H1 (cell line): ENCODE results near the gene GBA2. TPM values are rescaled to one million over a fixed set of nuclear protein-coding genes. Genes with fewer than 3 reads are reported as not detected.

Experiments used
- CTCF ChIA-PET: fragments of 300-600 bp; sonication (Branson Sonifier 250); formaldehyde crosslinking; loops from one replicate; lab custom pipeline; 2021; ENCODE audit not compliant: partially characterized antibody; lab: Charles Lee
- POLR2A ChIA-PET: fragments of 300-600 bp; sonication (Branson Sonifier 250); formaldehyde crosslinking; loops from one replicate; lab custom pipeline; 2021; ENCODE audit warnings: inconsistent platforms; ENCODE audit not compliant: partially characterized antibody; lab: Charles Lee
- DNase-seq, 2 experiments: peaks; one replicate each; pipeline versions ENCODE4 v3.0.0 to v3.0.0-alpha.2; 2010 to 2022; ENCODE audit warnings: low spot score in 2 of 2, low read depth in 1 of 2, mixed read lengths in 1 of 2
- FAIRE-seq: peaks from 2 replicates; lab custom pipeline; 2011; peaks lifted over from hg19 to GRCh38; lab: Jason Lieb, UNC
- H2AFZ ChIP-seq: 2 replicates; pipeline ENCODE4 v1.8.1; 2012; ENCODE audit warnings: low read length, inconsistent platforms
- H2AK5ac ChIP-seq: 2 replicates; pipeline ENCODE4 v1.6.1; 2013; ENCODE audit warnings: low read depth, low read length
- H2BK120ac ChIP-seq: replicated peaks from 2 replicates; pipeline ENCODE3; 2013; ENCODE audit warnings: low read depth, low read length, inconsistent platforms
- H2BK12ac ChIP-seq: 2 replicates; pipeline ENCODE4 v1.6.1; 2013; ENCODE audit warnings: low read depth, low read length
- H2BK15ac ChIP-seq: 2 replicates; pipeline ENCODE4 v1.6.1; 2013; ENCODE audit warnings: low read length
- H2BK20ac ChIP-seq: 2 replicates; pipeline ENCODE4 v1.6.1; 2013; ENCODE audit warnings: low read length
- H2BK5ac ChIP-seq: 2 replicates; pipeline ENCODE4 v1.6.1; 2013; ENCODE audit warnings: low read depth, low read length
- H3K14ac ChIP-seq: 2 replicates; pipeline ENCODE4 v1.6.1; 2013; ENCODE audit warnings: inconsistent platforms; ENCODE audit not compliant: insufficient read length
- H3K18ac ChIP-seq: 2 replicates; pipeline ENCODE4 v1.6.1; 2013; ENCODE audit warnings: low read length; ENCODE audit errors: extremely low read depth
- H3K23ac ChIP-seq: 2 replicates; pipeline ENCODE4 v1.6.1; 2013; ENCODE audit warnings: inconsistent platforms; ENCODE audit not compliant: insufficient read length
- H3K23me2 ChIP-seq: 2 replicates; pipeline ENCODE4 v1.6.1; 2013; ENCODE audit warnings: low read depth, low read length
- H3K27ac ChIP-seq: 2 replicates; pipeline ENCODE4 v1.6.1; 2011; ENCODE audit warnings: low read depth, low read length, inconsistent platforms
- H3K27me3 ChIP-seq, 4 experiments: replicated peaks in 1 of 4; 1 replicate in 1 of 4; 2 replicates in 3 of 4; pipeline versions ENCODE4 v1.6.1 to v1.8.1; 2011 to 2013; ENCODE audit warnings: low read length in 3 of 4, mild to moderate bottlenecking in 3 of 4, inconsistent platforms in 2 of 4, mixed read lengths in 2 of 4, moderate library complexity in 1 of 4; ENCODE audit not compliant: control insufficient read depth in 3 of 4, insufficient read depth in 3 of 4; ENCODE audit errors: extremely low read depth in 1 of 4
- H3K36me3 ChIP-seq, 4 experiments: 2 replicates each; pipeline versions ENCODE4 v1.6.1 to v1.8.1; 2011 to 2013; ENCODE audit warnings: mild to moderate bottlenecking in 4 of 4, low read length in 3 of 4, moderate library complexity in 2 of 4, control low read depth in 1 of 4, inconsistent platforms in 1 of 4; ENCODE audit not compliant: insufficient read depth in 4 of 4, control insufficient read depth in 2 of 4
- H3K4ac ChIP-seq: replicated peaks from 2 replicates; pipeline ENCODE3; 2013; ENCODE audit warnings: low read length, low read depth, mixed read lengths, inconsistent platforms; ENCODE audit not compliant: insufficient read length
- H3K4me1 ChIP-seq, 4 experiments: replicated peaks in 1 of 4; 1 replicate in 1 of 4; 2 replicates in 3 of 4; pipeline versions ENCODE4 v1.6.1 to v1.8.1; 2011 to 2013; ENCODE audit warnings: low read length in 3 of 4, inconsistent platforms in 2 of 4, mixed read lengths in 1 of 4; ENCODE audit not compliant: insufficient read depth in 4 of 4, control insufficient read depth in 3 of 4
- H3K4me2 ChIP-seq, 2 experiments: 2 replicates each; pipeline versions ENCODE4 v1.6.1 to v1.8.1; 2011 to 2013; ENCODE audit warnings: low read depth in 2 of 2, low read length in 2 of 2, control low read depth in 1 of 2, inconsistent platforms in 1 of 2, mild to moderate bottlenecking in 1 of 2; ENCODE audit not compliant: insufficient read depth in 1 of 2
- H3K4me3 ChIP-seq, 4 experiments: fragments of 200-600, 300-600 bp in 1 of 4; sonication (generic), shearing (Covaris generic), sonication (Bioruptor Twin) in 1 of 4; 2 replicates each; pipeline versions ENCODE4 v1.5.1 to v1.8.1; 2011 to 2016; ENCODE audit warnings: low read length in 4 of 4, low read depth in 3 of 4, control low read depth in 2 of 4, inconsistent platforms in 2 of 4, mild to moderate bottlenecking in 2 of 4, mixed read lengths in 1 of 4, moderate library complexity in 1 of 4; ENCODE audit not compliant: insufficient read depth in 2 of 4; ENCODE audit errors: extremely low read depth in 1 of 4
- H3K56ac ChIP-seq: replicated peaks from 2 replicates; pipeline ENCODE3; 2013; ENCODE audit warnings: low read depth, mild to moderate bottlenecking, mixed read lengths, low read length, inconsistent platforms; ENCODE audit not compliant: insufficient read length
- H3K79me1 ChIP-seq: 2 replicates; pipeline ENCODE4 v1.6.1; 2013; ENCODE audit warnings: low read depth, low read length, control low read depth
- H3K79me2 ChIP-seq, 2 experiments: 2 replicates each; pipeline versions ENCODE4 v1.6.1 to v1.8.1; 2012 to 2013; ENCODE audit warnings: low read length in 2 of 2, mild to moderate bottlenecking in 2 of 2, inconsistent platforms in 1 of 2; ENCODE audit not compliant: insufficient read depth in 2 of 2, control insufficient read depth in 1 of 2
- H3K9ac ChIP-seq, 4 experiments: replicated peaks in 1 of 4; 1 replicate in 1 of 4; 2 replicates in 3 of 4; pipeline versions ENCODE4 v1.6.1 to v1.8.1; 2011 to 2013; ENCODE audit warnings: low read depth in 3 of 4, low read length in 3 of 4, control low read depth in 2 of 4, mild to moderate bottlenecking in 2 of 4, moderate library complexity in 2 of 4, inconsistent platforms in 1 of 4; ENCODE audit errors: extremely low read depth in 1 of 4
- H3K9me3 ChIP-seq, 2 experiments: 2 replicates each; pipeline versions ENCODE4 v1.6.1 to v1.8.1; 2012 to 2013; ENCODE audit warnings: mild to moderate bottlenecking in 2 of 2, moderate library complexity in 2 of 2, control low read depth in 1 of 2, inconsistent platforms in 1 of 2, low read depth in 1 of 2, low read length in 1 of 2, mixed read lengths in 1 of 2; ENCODE audit not compliant: insufficient read depth in 2 of 2
- H4K20me1 ChIP-seq, 2 experiments: replicated peaks in 1 of 2; 2 replicates each; pipeline versions ENCODE3 to v1.8.1; 2011 to 2013; ENCODE audit warnings: inconsistent platforms in 2 of 2, low read length in 2 of 2, mild to moderate bottlenecking in 1 of 2; ENCODE audit not compliant: insufficient read depth in 2 of 2, control insufficient read depth in 1 of 2
- H4K5ac ChIP-seq: 2 replicates; pipeline ENCODE4 v1.6.1; 2013; ENCODE audit warnings: low read length, low read depth, mixed read lengths, inconsistent platforms; ENCODE audit not compliant: insufficient read length
- H4K8ac ChIP-seq: 2 replicates; pipeline ENCODE4 v1.8.0; 2013; ENCODE audit warnings: mild to moderate bottlenecking, moderate library complexity, low read length, inconsistent platforms; ENCODE audit not compliant: insufficient read depth; ENCODE audit errors: extremely low read depth
- H4K91ac ChIP-seq: replicated peaks from 2 replicates; pipeline ENCODE3; 2013; ENCODE audit warnings: low read length, mixed read lengths, inconsistent platforms; ENCODE audit not compliant: insufficient read length
- CHD1 ChIP-seq: IDR thresholded peaks from 2 replicates; pipeline ENCODE4 v1.6.1; 2012; ENCODE audit warnings: low read depth, low read length, improper control_type of control experiment
- SAP30 ChIP-seq: fragments of 300-600 bp; sonication (generic); IDR thresholded peaks from 2 replicates; pipeline ENCODE4 v1.7.1; 2012; ENCODE audit warnings: low read length, moderate library complexity, mild to moderate bottlenecking, inconsistent platforms; ENCODE audit not compliant: insufficient read depth, insufficient replicate concordance
- SRF ChIP-seq: IDR thresholded peaks from 2 replicates; pipeline ENCODE4 v1.6.1; 2011; ENCODE audit warnings: mild to moderate bottlenecking, low read depth, low read length, moderate library complexity
- TBP ChIP-seq: IDR thresholded peaks from 2 replicates; pipeline ENCODE4 v1.6.1; 2011; ENCODE audit warnings: low read depth, low read length, improper control_type of control experiment
- USF2 ChIP-seq: IDR thresholded peaks from 2 replicates; pipeline ENCODE4 v1.6.1; 2011; ENCODE audit warnings: low read length, improper control_type of control experiment
- YY1 ChIP-seq: IDR thresholded peaks from 2 replicates; pipeline ENCODE4 v1.6.1; 2011; ENCODE audit warnings: low read depth, mild to moderate bottlenecking, low read length
- WGBS, 2 experiments: shearing (Covaris generic) in 1 of 2; methylation state at CpG; one replicate each; pipeline versions ENCODE4 v1.1.6 to v1.1.7; 2013 to 2015; ENCODE audit warnings: low lambda C conversion rate in 2 of 2, mixed read lengths in 2 of 2, inconsistent platforms in 1 of 2, low coverage in 1 of 2, missing lambda C conversion rate in 1 of 2; ENCODE audit not compliant: insufficient replicate concordance in 2 of 2, insufficient coverage in 1 of 2, insufficient read length in 1 of 2; ENCODE audit errors: extremely low coverage in 1 of 2, missing lambda C conversion rate in 1 of 2; 5-methylcytosine and 5-hydroxymethylcytosine counted together
- polyA plus RNA-seq, 7 experiments: library from polyadenylated mRNA; depleted of rRNA in 3 of 7; stranded (reverse) in 5 of 7; unstranded in 2 of 7; fragments of >200 nt in 5 of 7; fragments of 200-250 nt in 2 of 7; gene quantifications; 1 replicate in 5 of 7; 2 replicates in 1 of 7; 4 replicates in 1 of 7; pipeline versions ENCODE4 v1.2.1 to v1.2.3, GENCODE V29; 2011 to 2013; ENCODE audit warnings: missing spikeins in 2 of 7, mixed read lengths in 2 of 7
- total RNA-seq: library from RNA; stranded (reverse); fragmentation: NEBNext Ultra II Directional; extraction: Animal tissue kit (Norgen Biotek cat#: 25700); gene quantifications from 2 replicates; pipeline ENCODE4 v1.2.1, GENCODE V29; 2021

Gene GBA2
- total and polyA plus RNA-seq, 2 of the 8 experiments (the other 6 are each of a cell fraction or from before 2014, with no cell fraction given): 64.2 to 71.9 TPM

- H3K27me3 ChIP-seq: no peaks in the 10 kb centered on the region
- H2BK5ac ChIP-seq: no peak within 1 kb of the TSS
- 64% methylated on average over 3 of the region's 3 CpGs; no CpG with 5 or more reads in 1 of the 2 experiments for WGBS, 2 experiments
- ChIA-PET POLR2A (interaction anchor here (1.8 kb wide), 1 partner anchor 59 kb away, joined by 4 read pairs; no protein-coding TSS in a partner anchor), CTCF (interaction anchor here (0.9 to 3.5 kb wide), 8 partner anchors 13 to 58 kb away, joined by 3 to 27 read pairs (median 4); partner anchors contain the start of genes CREB3, SPAG8 and TLN1)
- no peak within 1 kb of the TSS for H3K56ac ChIP-seq
- H3K79me2 ChIP-seq: peaks cover 0 to 17% of the 10 kb centered on the region in 2 experiments; a peak in 2 of 4 replicates
- no peak within 1 kb of the TSS for H2BK12ac ChIP-seq
- no peak for TF ChIP-seq TBP
- no peak for TF ChIP-seq SAP30
- no peak for TF ChIP-seq USF2
- TF ChIP-seq CHD1: no peak
- no peak for TF ChIP-seq YY1
- no peak for TF ChIP-seq SRF
- H4K8ac ChIP-seq: no peak within 1 kb of the TSS; the same call in 1 of the 2 replicates
- H3K18ac ChIP-seq: no peak within 1 kb of the TSS
- H3K23me2 ChIP-seq: peaks cover 4% of the 10 kb centered on the region
- no peaks in the 10 kb centered on the region for H3K9me3 ChIP-seq
- H4K5ac ChIP-seq: no peak within 1 kb of the TSS
- no peak within 1 kb of the TSS for H3K4me3 ChIP-seq
- H2AK5ac ChIP-seq: no peak within 1 kb of the TSS
- no peak within 1 kb of the TSS for H3K14ac ChIP-seq
- no peak within 1 kb of the TSS for H3K4ac ChIP-seq
- H3K36me3 ChIP-seq: peaks cover 3 to 22% (median 15%) of the 10 kb centered on the region in 4 experiments; a peak in 6 of 8 replicates
- no peak within 1 kb of the TSS for H2AFZ ChIP-seq
- H3K4me2 ChIP-seq: no peak within 1 kb of the TSS
- no peak within 1 kb of the TSS for H3K23ac ChIP-seq
- H3K27ac ChIP-seq: no peak within 1 kb of the TSS
- no peak within 1 kb of the TSS for H2BK20ac ChIP-seq
- DNase-seq (no peak), FAIRE-seq (no peak)
- no peak within 1 kb of the TSS for H2BK120ac ChIP-seq
- no peak within 1 kb of the TSS for H2BK15ac ChIP-seq
- no peaks in the 10 kb centered on the region for H4K20me1 ChIP-seq
- peaks cover 0 to 7% (median 4%) of the 10 kb centered on the region in 4 experiments; a peak in 6 of 7 replicates for H3K4me1 ChIP-seq
- H4K91ac ChIP-seq: no peak within 1 kb of the TSS
- H3K9ac ChIP-seq: no peak within 1 kb of the TSS
- peaks cover 4% of the 10 kb centered on the region; the same call in 1 of the 2 replicates for H3K79me1 ChIP-seq
Observed at GRCh38 chr9:35754264-35754663, 5.2 kb upstream of the GBA2 start, which contains the start of gene MSMP. TSS of gene MSMP (minus strand) at chr9:35754276. CDS start at chr9:35754129, 147 bp downstream.
